IMR-90 (cell line): ENCODE data around the gene ADGRG7. TPM values are rescaled to one million over a fixed set of nuclear protein-coding genes. Genes with fewer than 3 reads are reported as not detected.

ENCODE experiments used
- ATAC-seq: fragments of 200-7000 bp; cut with Tn5 transposase; 2 replicates; pipeline ENCODE4 v1.9.1; 2020; ENCODE audit warnings: low read depth, mild to moderate bottlenecking, moderate library complexity
- BruUV-seq: library from RNA; stranded (reverse); fragments of 400-500 nt; replicated peaks from 2 replicates; lab custom pipeline; 2021; lab: Mats Ljungman, UMichigan
- CTCF ChIA-PET: fragments of 300-600 bp; formaldehyde crosslinking; extraction: SDS; loops from one replicate; lab custom pipeline; 2021; ENCODE audit warnings: antibody characterized with exemption; lab: Yijun Ruan, JAX
- POLR2A ChIA-PET: fragments of 300-600 bp; sonication (Branson Sonifier 250); formaldehyde crosslinking; loops from one replicate; lab custom pipeline; 2022; ENCODE audit warnings: antibody characterized with exemption; ENCODE audit not compliant: unreplicated experiment; lab: Charles Lee
- DNase-seq: peaks from one replicate; pipeline ENCODE4 v3.0.0; 2013
- H2AFZ ChIP-seq: replicated peaks from 2 replicates; pipeline ENCODE3; 2013; ENCODE audit warnings: low read length, mild to moderate bottlenecking; ENCODE audit not compliant: poor library complexity
- H2AK5ac ChIP-seq: 2 replicates; pipeline ENCODE4 v1.6.1; 2013; ENCODE audit warnings: low read depth, low read length, inconsistent platforms
- H2AK9ac ChIP-seq: replicated peaks from 2 replicates; pipeline ENCODE3; 2013; ENCODE audit warnings: mild to moderate bottlenecking, low read depth, low read length, moderate library complexity; ENCODE audit not compliant: poor library complexity
- H2BK120ac ChIP-seq: 2 replicates; pipeline ENCODE4 v1.6.1; 2013; ENCODE audit warnings: low read depth, low read length, inconsistent platforms
- H2BK15ac ChIP-seq: 3 replicates; pipeline ENCODE4 v1.6.1; 2013; ENCODE audit warnings: low read depth, low read length, inconsistent platforms
- H2BK20ac ChIP-seq: 2 replicates; pipeline ENCODE4 v1.6.1; 2013; ENCODE audit warnings: low read depth, mild to moderate bottlenecking, inconsistent platforms, low read length, moderate library complexity
- H2BK5ac ChIP-seq: 2 replicates; pipeline ENCODE4 v1.6.1; 2013; ENCODE audit warnings: mild to moderate bottlenecking, low read depth, low read length, inconsistent platforms; ENCODE audit not compliant: poor library complexity, severe bottlenecking
- H3K14ac ChIP-seq: replicated peaks from 2 replicates; pipeline ENCODE4 v1.6.1; 2013; ENCODE audit warnings: low read depth, low read length, inconsistent platforms
- H3K18ac ChIP-seq: 2 replicates; pipeline ENCODE4 v1.6.1; 2013; ENCODE audit warnings: low read depth, low read length, control low read depth
- H3K23ac ChIP-seq: 2 replicates; pipeline ENCODE4 v1.6.1; 2013; ENCODE audit warnings: low read depth, low read length, inconsistent platforms
- H3K27ac ChIP-seq: 2 replicates; pipeline ENCODE4 v1.5.1; 2013; ENCODE audit warnings: mild to moderate bottlenecking, control low read depth, low read length; ENCODE audit not compliant: insufficient read depth
- H3K27me3 ChIP-seq: 2 replicates; pipeline ENCODE4 v1.6.1; 2013; ENCODE audit warnings: low read length; ENCODE audit not compliant: control insufficient read depth, insufficient read depth
- H3K36me3 ChIP-seq: 2 replicates; pipeline ENCODE4 v1.6.1; 2013; ENCODE audit warnings: low read length, mixed read lengths; ENCODE audit not compliant: control insufficient read depth, insufficient read depth
- H3K4ac ChIP-seq: 2 replicates; pipeline ENCODE4 v1.6.1; 2013; ENCODE audit warnings: low read depth, low read length, inconsistent platforms
- H3K4me1 ChIP-seq: 2 replicates; pipeline ENCODE4 v1.6.1; 2013; ENCODE audit warnings: low read length, mixed read lengths; ENCODE audit not compliant: control insufficient read depth, insufficient read depth
- H3K4me2 ChIP-seq: 2 replicates; pipeline ENCODE4 v1.6.1; 2013; ENCODE audit warnings: low read depth, mild to moderate bottlenecking, control low read depth, low read length, moderate library complexity
- H3K4me3 ChIP-seq: 2 replicates; pipeline ENCODE4 v1.5.1; 2013; ENCODE audit warnings: low read depth, mild to moderate bottlenecking, control low read depth, low read length, moderate library complexity; ENCODE audit not compliant: insufficient read depth
- H3K56ac ChIP-seq: 2 replicates; pipeline ENCODE4 v1.6.1; 2013; ENCODE audit warnings: low read length, inconsistent platforms; ENCODE audit not compliant: insufficient read depth; ENCODE audit errors: extremely low read depth
- H3K79me1 ChIP-seq, 2 experiments: 2 replicates each; pipeline ENCODE4 v1.6.1; 2013; ENCODE audit warnings: low read length in 2 of 2, inconsistent platforms in 1 of 2, low read depth in 1 of 2
- H3K9ac ChIP-seq: 2 replicates; pipeline ENCODE4 v1.6.1; 2013; ENCODE audit warnings: low read depth, low read length, control low read depth
- H3K9me1 ChIP-seq: 2 replicates; pipeline ENCODE4 v1.6.1; 2013; ENCODE audit warnings: low read length, inconsistent platforms; ENCODE audit not compliant: insufficient read depth
- H3K9me3 ChIP-seq: 2 replicates; pipeline ENCODE4 v1.6.1; 2013; ENCODE audit warnings: low read length; ENCODE audit not compliant: control insufficient read depth, insufficient read depth
- H4K20me1 ChIP-seq: 2 replicates; pipeline ENCODE4 v1.6.1; 2013; ENCODE audit warnings: low read length, inconsistent platforms; ENCODE audit not compliant: insufficient read depth
- H4K5ac ChIP-seq: 2 replicates; pipeline ENCODE4 v1.6.1; 2013; ENCODE audit warnings: mild to moderate bottlenecking, low read depth, low read length, control low read depth
- H4K8ac ChIP-seq, 2 experiments: 2 replicates each; pipeline ENCODE4 v1.6.1; 2013; ENCODE audit warnings: low read depth in 2 of 2, low read length in 2 of 2, control low read depth in 1 of 2, inconsistent platforms in 1 of 2
- H4K91ac ChIP-seq: 2 replicates; pipeline ENCODE4 v1.6.1; 2013; ENCODE audit warnings: low read depth, low read length, inconsistent platforms; ENCODE audit not compliant: insufficient read depth
- POLR2A ChIP-seq: IDR thresholded peaks from 2 replicates; pipeline ENCODE4 v1.6.1; 2012; ENCODE audit warnings: mild to moderate bottlenecking, low read depth, low read length
- WGBS, 2 experiments: methylation state at CpG; one replicate each; pipeline versions ENCODE4 v1.1.5 to v1.1.7; 2013; ENCODE audit warnings: missing lambda C conversion rate in 2 of 2; ENCODE audit not compliant: insufficient read length in 1 of 2; ENCODE audit errors: extremely low coverage in 2 of 2; 5-methylcytosine and 5-hydroxymethylcytosine counted together
- dilution Hi-C: fragments of 300-500 bp; cut with HindIII; formaldehyde crosslinking; loops from one replicate; pipeline ENCODE4 v1.14.3; 2018; ENCODE audit warnings: low sequenced_read_pairs; ENCODE audit not compliant: unreplicated experiment
- in situ Hi-C: fragments of 300-500 bp; cut with MboI; formaldehyde crosslinking; loops from 3 replicates; pipeline ENCODE4 v1.14.3; 2019; ENCODE audit warnings: low sequenced_read_pairs, inconsistent platforms, mixed read lengths
- intact Hi-C: fragments of 100-400 bp; cut with micrococcal nuclease; formaldehyde crosslinking; loops from 2 replicates; pipeline ENCODE4 v1.10.0; 2022
- polyA plus RNA-seq, 3 experiments: library from polyadenylated mRNA; depleted of rRNA; stranded (reverse); fragments of >200 nt; gene quantifications; 2 replicates each; pipeline ENCODE4 v1.2.3, GENCODE V29; 2012; ENCODE audit warnings: low replicate concordance in 1 of 3
- total RNA-seq: library from RNA; depleted of rRNA; stranded (reverse); fragments of >200 nt; gene quantifications from 2 replicates; pipeline ENCODE4 v1.2.3, GENCODE V29; 2012

The ADGRG7 gene
- total and polyA plus RNA-seq, 2 of the 4 experiments (the other 2 are of a cell fraction), result not detected

- BruUV-seq, result no TSS peak
- Histone ChIP-seq H4K20me1 (no peaks in the 10 kb centered on the region), H2AK5ac (no peak overlapping the region), H3K4me1 (no peaks in the 10 kb centered on the region), H3K56ac (no peak overlapping the region), H3K9me1 (no peaks in the 10 kb centered on the region), H2BK120ac (no peak overlapping the region), H2BK20ac (no peak overlapping the region), H2AFZ (no peak overlapping the region), H4K8ac (no peak overlapping the region), H3K36me3 (no peaks in the 10 kb centered on the region), H3K23ac (no peak overlapping the region), H4K91ac (no peak overlapping the region), H3K9ac (no peak overlapping the region), H3K27me3 (peaks cover 31% of the 10 kb centered on the region), H3K4ac (no peak overlapping the region), H3K4me2 (no peak overlapping the region), H4K5ac (no peak overlapping the region), H2BK15ac (no peak overlapping the region), H2AK9ac (no peak overlapping the region), H3K27ac (no peak overlapping the region), H3K14ac (no peak overlapping the region), H3K9me3 (0 out of 2 replicates have a peak, but pooled peaks cover 2% of the 10 kb centered on the region), H3K4me3 (no peak overlapping the region), H3K18ac (no peak overlapping the region), H3K79me1 (no peaks in the 10 kb centered on the region), H2BK5ac (no peak overlapping the region)
- no CpG with 5 or more reads among the region's 7 CpGs for WGBS, 2 experiments
- DNase-seq (no peak), ATAC-seq (no peak)
- intact Hi-C loops, result no loop called here
- TF ChIP-seq POLR2A, result no peak
- in situ Hi-C loops, result no loop called here
- ChIA-PET CTCF (no interaction called here), POLR2A (no interaction called here)
- dilution Hi-C loops, result no loop called here
Observed at GRCh38 chr3:100697172-100697571, 87.8 kb downstream of the ADGRG7 start.
